COLO668 (cell line): ENCODE results near the gene TECTB.

ENCODE experiments used
- DNase-seq: peaks from one replicate; lab custom pipeline; 2025; ENCODE audit not compliant: unreplicated experiment; lab: John Stamatoyannopoulos, UW

Gene TECTB

GRCh38 chr10:112345743-112346142 is 62.5 kb downstream of the TECTB start:
- DNase-seq, result no peak

GRCh38 chr10:112346774-112347173 is 63.6 kb downstream of the TECTB start:
- DNase-seq, result no peak

- DNase-seq, result no peak
These were observed 64.8 kb downstream of the TECTB start for GRCh38 chr10:112347709-112348671.

- DNase-seq, result no peak
These were observed 65.6 kb downstream of the TECTB start for GRCh38 chr10:112348759-112349158.

- DNase-seq, result no peak
These were observed 66.4 kb downstream of the TECTB start for GRCh38 chr10:112349521-112350085.

GRCh38 chr10:112351146-112351545 is 67.9 kb downstream of the TECTB start:
- no peak for DNase-seq

GRCh38 chr10:112352044-112352443 is 68.8 kb downstream of the TECTB start:
- no peak for DNase-seq

GRCh38 chr10:112353046-112353445 is 69.8 kb downstream of the TECTB start:
- no peak for DNase-seq
